Measurements from ENCODE around the gene FCER1G. TPM values are rescaled to one million over a fixed set of nuclear protein-coding genes. Genes with fewer than 3 reads are reported as not detected.

The FCER1G gene
- total and polyA plus RNA-seq, 4 donors: 25.4 to 77.1 (median 39.3) TPM

- WGBS: 50% methylated on average over 20 of the region's 20 CpGs
- no peak for DNase-seq (ENCODE audit: low spot score)
- H3K36me3 ChIP-seq (ENCODE audit: control insufficient read depth in 4 of 4, insufficient read depth in 3 of 4, low read depth in 1 of 4, low read length in 3 of 4): no peaks in the 10 kb centered on the region
- H3K27ac ChIP-seq (ENCODE audit: low read depth in 1 of 2, low read length in 2 of 2): peak overlapping the region; percentile 73 to 95
- H3K4me3 ChIP-seq (ENCODE audit: low read depth in 1 of 3, low read length in 3 of 3): peak overlapping the region; percentile 2 to 29 (median 21)
- TF ChIP-seq, protein P1, sequence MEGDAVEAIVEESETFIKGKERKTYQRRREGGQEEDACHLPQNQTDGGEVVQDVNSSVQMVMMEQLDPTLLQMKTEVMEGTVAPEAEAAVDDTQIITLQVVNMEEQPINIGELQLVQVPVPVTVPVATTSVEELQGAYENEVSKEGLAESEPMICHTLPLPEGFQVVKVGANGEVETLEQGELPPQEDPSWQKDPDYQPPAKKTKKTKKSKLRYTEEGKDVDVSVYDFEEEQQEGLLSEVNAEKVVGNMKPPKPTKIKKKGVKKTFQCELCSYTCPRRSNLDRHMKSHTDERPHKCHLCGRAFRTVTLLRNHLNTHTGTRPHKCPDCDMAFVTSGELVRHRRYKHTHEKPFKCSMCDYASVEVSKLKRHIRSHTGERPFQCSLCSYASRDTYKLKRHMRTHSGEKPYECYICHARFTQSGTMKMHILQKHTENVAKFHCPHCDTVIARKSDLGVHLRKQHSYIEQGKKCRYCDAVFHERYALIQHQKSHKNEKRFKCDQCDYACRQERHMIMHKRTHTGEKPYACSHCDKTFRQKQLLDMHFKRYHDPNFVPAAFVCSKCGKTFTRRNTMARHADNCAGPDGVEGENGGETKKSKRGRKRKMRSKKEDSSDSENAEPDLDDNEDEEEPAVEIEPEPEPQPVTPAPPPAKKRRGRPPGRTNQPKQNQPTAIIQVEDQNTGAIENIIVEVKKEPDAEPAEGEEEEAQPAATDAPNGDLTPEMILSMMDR (IDR thresholded peaks at IDR 0.05; ENCODE audit: low read depth, low read length, missing input control): no peak
- TF ChIP-seq TAF1 (conservative IDR thresholded peaks at IDR 0.05): no peak
- no peak for TF ChIP-seq RXRA (IDR thresholded peaks at IDR 0.05)
- TF ChIP-seq NR2F2 (IDR thresholded peaks at IDR 0.05): peak; percentile 9
- H3K4me1 ChIP-seq (ENCODE audit: control insufficient read depth in 4 of 4, insufficient read depth in 4 of 4, low read length in 3 of 4): peaks cover 7 to 31% (median 22%) of the 10 kb centered on the region in 4 donors
- H3K9me3 ChIP-seq (ENCODE audit: control insufficient read depth in 4 of 4, low read length in 3 of 4): no peaks in the 10 kb centered on the region
- peak overlapping the region in 1 of 2 donors; percentile 0 for H3K9ac ChIP-seq (ENCODE audit: low read depth in 1 of 2, low read length in 2 of 2)
- no peaks in the 10 kb centered on the region for H3K27me3 ChIP-seq (ENCODE audit: control insufficient read depth in 4 of 4, insufficient read depth in 4 of 4, low read length in 3 of 4)
These were observed 16.8 kb upstream of the FCER1G start for GRCh38 chr1:161198194-161198896.

GRCh38 chr1:161198897-161199431 lies 16.1 kb upstream of the FCER1G start, which contains the start of gene ADAMTS4:
Gene ADAMTS4 (minus strand): TSS chr1:161199054. CDS start chr1:161198627, 427 bp downstream.
- Histone ChIP-seq H3K9me3 (ENCODE audit: control insufficient read depth in 4 of 4, low read length in 3 of 4) (no peaks in the 10 kb centered on the region), H3K27ac (ENCODE audit: low read depth in 1 of 2, low read length in 2 of 2) (peak within 1 kb of the TSS; percentile 83 to 95), H3K27me3 (ENCODE audit: control insufficient read depth in 4 of 4, insufficient read depth in 4 of 4, low read length in 3 of 4) (no peaks in the 10 kb centered on the region), H3K4me3 (ENCODE audit: low read depth in 1 of 3, low read length in 3 of 3) (peak within 1 kb of the TSS; percentile 2 to 29 (median 21)), H3K9ac (ENCODE audit: low read depth in 1 of 2, low read length in 2 of 2) (peak within 1 kb of the TSS in 1 of 2 donors; percentile 0), H3K4me1 (ENCODE audit: control insufficient read depth in 4 of 4, insufficient read depth in 4 of 4, low read length in 3 of 4) (peaks cover 8 to 30% (median 22%) of the 10 kb centered on the region in 4 donors), H3K36me3 (ENCODE audit: control insufficient read depth in 4 of 4, insufficient read depth in 3 of 4, low read depth in 1 of 4, low read length in 3 of 4) (peaks cover 0 to 3% (median 0%) of the 10 kb centered on the region in 4 donors)
- DNase-seq (ENCODE audit: low spot score): no peak
- WGBS: 79% methylated on average over 11 of the region's 11 CpGs
- TF ChIP-seq HNF4A (conservative IDR thresholded peaks at IDR 0.05) (no peak), TAF1 (conservative IDR thresholded peaks at IDR 0.05) (no peak)

GRCh38 chr1:161199506-161200139 lies 15.5 kb upstream of the FCER1G start:
- H3K27me3 ChIP-seq (ENCODE audit: control insufficient read depth in 4 of 4, insufficient read depth in 4 of 4, low read length in 3 of 4): no peaks in the 10 kb centered on the region
- peaks cover 0 to 8% (median 3%) of the 10 kb centered on the region in 4 donors for H3K36me3 ChIP-seq (ENCODE audit: control insufficient read depth in 4 of 4, insufficient read depth in 3 of 4, low read depth in 1 of 4, low read length in 3 of 4)
- H3K9ac ChIP-seq (ENCODE audit: low read depth in 1 of 2, low read length in 2 of 2): no peak overlapping the region
- no peaks in the 10 kb centered on the region for H3K9me3 ChIP-seq (ENCODE audit: control insufficient read depth in 4 of 4, low read length in 3 of 4)
- WGBS: 69% methylated on average over 5 of the region's 5 CpGs
- no peak for DNase-seq (ENCODE audit: low spot score)
- H3K27ac ChIP-seq (ENCODE audit: low read depth in 1 of 2, low read length in 2 of 2): peak overlapping the region; percentile 83 to 95
- peaks cover 8 to 28% (median 20%) of the 10 kb centered on the region in 4 donors for H3K4me1 ChIP-seq (ENCODE audit: control insufficient read depth in 4 of 4, insufficient read depth in 4 of 4, low read length in 3 of 4)
- H3K4me3 ChIP-seq (ENCODE audit: low read depth in 1 of 3, low read length in 3 of 3): no peak overlapping the region
- TF ChIP-seq YY1 (IDR thresholded peaks at IDR 0.05) (no peak), EGR1 (IDR thresholded peaks at IDR 0.05; ENCODE audit: low read depth in 2 of 2) (no peak), FOXA2 (IDR thresholded peaks at IDR 0.05) (no peak), MAX (IDR thresholded peaks at IDR 0.05) (no peak), FOXA1 (IDR thresholded peaks at IDR 0.05) (no peak), ATF3 (IDR thresholded peaks at IDR 0.05) (no peak), SP1 (IDR thresholded peaks at IDR 0.05) (no peak), REST (IDR thresholded peaks at IDR 0.05) (no peak), RXRA (IDR thresholded peaks at IDR 0.05) (no peak), ZBTB33 (IDR thresholded peaks at IDR 0.05) (no peak)
- TF ChIP-seq, protein P1 (IDR thresholded peaks at IDR 0.05; ENCODE audit: low read depth, low read length, missing input control): no peak
